CD14-positive monocyte (primary cell): ENCODE data around the gene SSBP4. TPM values are rescaled to one million over a fixed set of nuclear protein-coding genes. Genes with fewer than 3 reads are reported as not detected.

ENCODE experiments used
- DNase-seq, 3 donors: peaks; one replicate each; pipeline ENCODE4 v3.0.0-alpha.2; 2011 to 2022
- H2AFZ ChIP-seq: 2 replicates; pipeline ENCODE4 v1.6.0; 2012; ENCODE audit warnings: mild to moderate bottlenecking, low read depth, low read length, inconsistent platforms; ENCODE audit not compliant: insufficient read depth, poor library complexity, severe bottlenecking
- H3K27ac ChIP-seq, 2 donors: 1 replicate in 1 of 2; 2 replicates in 1 of 2; pipeline ENCODE4 v1.5.1; 2012 to 2013; ENCODE audit warnings: low read length in 2 of 2, control low read depth in 1 of 2, inconsistent platforms in 1 of 2, low read depth in 1 of 2, mild to moderate bottlenecking in 1 of 2
- H3K27me3 ChIP-seq, 2 donors: one replicate each; pipeline versions ENCODE4 v1.6.0 to v1.6.1; 2011 to 2013; ENCODE audit warnings: low read length in 2 of 2; ENCODE audit not compliant: control insufficient read depth in 2 of 2, insufficient read depth in 2 of 2
- H3K36me3 ChIP-seq, 2 donors: replicated peaks in 1 of 2; 1 replicate in 1 of 2; 2 replicates in 1 of 2; pipeline versions ENCODE4 v1.5.1 to v1.6.1; 2012 to 2013; ENCODE audit warnings: low read length in 2 of 2, control low read depth in 1 of 2, inconsistent platforms in 1 of 2, mild to moderate bottlenecking in 1 of 2; ENCODE audit not compliant: insufficient read depth in 2 of 2, control insufficient read depth in 1 of 2
- H3K4me1 ChIP-seq, 2 donors: 1 replicate in 1 of 2; 2 replicates in 1 of 2; pipeline versions ENCODE4 v1.5.1 to v1.6.1; 2012 to 2013; ENCODE audit warnings: low read length in 2 of 2, control low read depth in 1 of 2, inconsistent platforms in 1 of 2, mild to moderate bottlenecking in 1 of 2, moderate library complexity in 1 of 2; ENCODE audit not compliant: insufficient read depth in 2 of 2, control insufficient read depth in 1 of 2
- H3K4me2 ChIP-seq: replicated peaks from 2 replicates; pipeline ENCODE3; 2012; ENCODE audit warnings: low read length, moderate library complexity, mild to moderate bottlenecking; ENCODE audit not compliant: poor library complexity, severe bottlenecking; ENCODE audit errors: extremely low read depth
- H3K4me3 ChIP-seq, 3 experiments: fragments of 200-600 bp in 1 of 3; sonication (generic) in 1 of 3; replicated peaks in 1 of 3; 1 replicate in 2 of 3; 2 replicates in 1 of 3; pipeline ENCODE4 v1.5.1; 2011 to 2013; ENCODE audit warnings: low read length in 3 of 3, mild to moderate bottlenecking in 3 of 3, control low read depth in 2 of 3, low read depth in 2 of 3, inconsistent platforms in 1 of 3, moderate library complexity in 1 of 3
- H3K79me2 ChIP-seq: 2 replicates; pipeline ENCODE4 v1.6.0; 2012; ENCODE audit warnings: mild to moderate bottlenecking, control low read depth, inconsistent platforms, low read length, moderate library complexity; ENCODE audit not compliant: insufficient read depth
- H3K9ac ChIP-seq: 2 replicates; pipeline ENCODE4 v1.6.0; 2017; ENCODE audit warnings: low read length, mild to moderate bottlenecking; ENCODE audit not compliant: insufficient read depth, poor library complexity, severe bottlenecking
- H3K9me3 ChIP-seq, 2 donors: replicated peaks in 1 of 2; 1 replicate in 1 of 2; 2 replicates in 1 of 2; pipeline versions ENCODE4 v1.5.1 to v1.6.1; 2012 to 2013; ENCODE audit warnings: low read length in 2 of 2, control low read depth in 1 of 2; ENCODE audit not compliant: control insufficient read depth in 1 of 2, insufficient read depth in 1 of 2
- H4K20me1 ChIP-seq: 2 replicates; pipeline ENCODE4 v1.6.0; 2012; ENCODE audit warnings: mild to moderate bottlenecking, low read length, control low read depth, moderate library complexity; ENCODE audit not compliant: insufficient read depth
- H3K27ac Mint-ChIP-seq, 7 donors: one replicate each; pipeline ENCODE4 v1.8.0; 2020; ENCODE audit warnings: mild to moderate bottlenecking in 7 of 7, mixed read lengths in 7 of 7, moderate library complexity in 6 of 7, inconsistent platforms in 2 of 7
- H3K27me3 Mint-ChIP-seq, 3 donors: one replicate each; pipeline ENCODE4 v1.8.0; 2021 to 2022; ENCODE audit warnings: low read depth in 3 of 3, mild to moderate bottlenecking in 3 of 3, mixed read lengths in 3 of 3, moderate library complexity in 3 of 3, inconsistent platforms in 1 of 3
- H3K36me3 Mint-ChIP-seq, 2 donors: one replicate each; pipeline ENCODE4 v1.8.0; 2020; ENCODE audit warnings: mixed read lengths in 2 of 2, inconsistent platforms in 1 of 2, mild to moderate bottlenecking in 1 of 2
- H3K4me1 Mint-ChIP-seq: one replicate; pipeline ENCODE4 v1.8.0; 2020; ENCODE audit warnings: mild to moderate bottlenecking, mixed read lengths
- H3K4me3 Mint-ChIP-seq, 2 donors: one replicate each; pipeline ENCODE4 v1.8.0; 2020; ENCODE audit warnings: mild to moderate bottlenecking in 2 of 2, mixed read lengths in 2 of 2, moderate library complexity in 1 of 2
- H3K9me3 Mint-ChIP-seq, 7 donors: one replicate each; pipeline ENCODE4 v1.8.0; 2020 to 2022; ENCODE audit warnings: mixed read lengths in 7 of 7, mild to moderate bottlenecking in 6 of 7, moderate library complexity in 6 of 7, inconsistent platforms in 2 of 7
- WGBS: methylation state at CpG from one replicate; pipeline ENCODE4 v1.1.5; 2013; ENCODE audit warnings: missing lambda C conversion rate; ENCODE audit not compliant: insufficient coverage; 5-methylcytosine and 5-hydroxymethylcytosine counted together
- intact Hi-C, 2 donors: fragments of 100-400 bp; cut with micrococcal nuclease; formaldehyde crosslinking; loops; one replicate each; pipeline versions ENCODE4 v1.15.0 to v1.15.1; 2023
- polyA plus RNA-seq, 3 donors: library from polyadenylated mRNA; depleted of rRNA in 1 of 3; unstranded in 2 of 3; stranded (reverse) in 1 of 3; fragments of 300-500 nt in 2 of 3; fragments of >200 nt in 1 of 3; fragmentation: Illumina TruSeq in 2 of 3; gene quantifications; 1 replicate in 2 of 3; 2 replicates in 1 of 3; pipeline ENCODE4 v1.2.3, GENCODE V29; 2012 to 2021
- TF ChIP-seq, protein P1 (sequence below): fragments of 200-600 bp; IDR thresholded peaks from one replicate; pipeline ENCODE4 v1.8.0; 2022; ENCODE audit warnings: antibody characterized with exemption, mild to moderate bottlenecking

SSBP4 gene
- polyA plus RNA-seq, 3 donors, result 38.5 to 74.5 (median 48.3) TPM

DNA sequence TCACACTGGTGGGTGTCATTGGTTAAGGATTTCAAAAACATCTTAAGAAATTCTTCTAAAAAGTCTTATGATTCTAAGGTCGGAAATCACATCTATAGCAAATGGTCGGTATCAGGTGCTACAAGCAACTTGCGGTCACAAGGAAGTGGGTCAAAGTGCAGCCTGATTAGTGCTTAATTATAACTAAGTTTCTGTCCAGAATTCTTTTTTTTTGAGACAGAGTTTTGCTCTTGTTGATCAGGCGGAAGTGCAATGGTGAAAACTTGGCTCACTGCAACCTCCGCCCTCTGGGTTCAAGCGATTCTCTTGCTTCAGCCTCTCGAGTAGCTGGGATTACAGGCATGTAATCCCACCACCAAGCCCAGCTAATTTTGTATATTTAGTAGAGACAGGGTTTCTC lies 34.4 kb upstream of the SSBP4 start:
- Histone ChIP-seq H3K79me2 (peaks cover 11% of the 10 kb centered on the region), H4K20me1 (peaks cover 33% of the 10 kb centered on the region), H3K9me3 (no peaks in the 10 kb centered on the region), H3K27ac (no peak overlapping the region), H3K36me3 (peaks cover 6 to 8% of the 10 kb centered on the region in 2 donors), H3K4me2 (no peak overlapping the region), H3K27me3 (peaks cover 0 to 12% of the 10 kb centered on the region in 2 donors), H2AFZ (no peak overlapping the region), H3K4me3 (no peak overlapping the region), H3K9ac (no peak overlapping the region), H3K4me1 (peaks cover 44 to 57% of the 10 kb centered on the region in 2 donors)
- peaks cover 17 to 20% of the 10 kb centered on the region in 2 donors for H3K36me3 Mint-ChIP-seq
- H3K4me1 Mint-ChIP-seq, result peaks cover 46% of the 10 kb centered on the region
- peaks cover 0 to 4% (median 2%) of the 10 kb centered on the region in 7 donors for H3K9me3 Mint-ChIP-seq
- H3K27me3 Mint-ChIP-seq, result peaks cover 3 to 34% (median 20%) of the 10 kb centered on the region in 3 donors
- H3K27ac Mint-ChIP-seq, result peak overlapping the region in 2 of 7 donors; percentile 15 to 35
- DNase-seq, result no peak
- 100% methylated on average over 1 of the region's 7 CpGs for WGBS
- peak overlapping the region in 1 of 2 donors; percentile 46 for H3K4me3 Mint-ChIP-seq
- intact Hi-C loops, result loop anchor here (5.0 kb wide), 2 partner anchors 32 to 37 kb away; no protein-coding TSS in a partner anchor
- TF ChIP-seq, protein P1, sequence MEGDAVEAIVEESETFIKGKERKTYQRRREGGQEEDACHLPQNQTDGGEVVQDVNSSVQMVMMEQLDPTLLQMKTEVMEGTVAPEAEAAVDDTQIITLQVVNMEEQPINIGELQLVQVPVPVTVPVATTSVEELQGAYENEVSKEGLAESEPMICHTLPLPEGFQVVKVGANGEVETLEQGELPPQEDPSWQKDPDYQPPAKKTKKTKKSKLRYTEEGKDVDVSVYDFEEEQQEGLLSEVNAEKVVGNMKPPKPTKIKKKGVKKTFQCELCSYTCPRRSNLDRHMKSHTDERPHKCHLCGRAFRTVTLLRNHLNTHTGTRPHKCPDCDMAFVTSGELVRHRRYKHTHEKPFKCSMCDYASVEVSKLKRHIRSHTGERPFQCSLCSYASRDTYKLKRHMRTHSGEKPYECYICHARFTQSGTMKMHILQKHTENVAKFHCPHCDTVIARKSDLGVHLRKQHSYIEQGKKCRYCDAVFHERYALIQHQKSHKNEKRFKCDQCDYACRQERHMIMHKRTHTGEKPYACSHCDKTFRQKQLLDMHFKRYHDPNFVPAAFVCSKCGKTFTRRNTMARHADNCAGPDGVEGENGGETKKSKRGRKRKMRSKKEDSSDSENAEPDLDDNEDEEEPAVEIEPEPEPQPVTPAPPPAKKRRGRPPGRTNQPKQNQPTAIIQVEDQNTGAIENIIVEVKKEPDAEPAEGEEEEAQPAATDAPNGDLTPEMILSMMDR, result no peak

DNA sequence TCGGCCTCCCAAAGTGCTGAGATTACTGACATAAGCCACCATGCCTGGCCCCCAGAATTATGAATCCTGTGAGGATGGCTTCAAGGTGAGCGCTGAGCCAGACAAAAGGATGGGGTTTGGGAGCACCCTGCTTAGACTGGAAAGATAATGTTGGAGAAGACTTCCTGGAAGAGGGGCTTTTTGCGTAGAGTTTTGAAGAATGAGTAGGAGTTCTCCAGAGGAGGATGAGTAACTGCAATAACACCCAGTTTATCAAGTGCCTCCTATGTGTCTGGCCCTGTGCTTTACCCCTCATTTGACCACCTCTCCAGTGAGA lies 33.9 kb upstream of the SSBP4 start:
- H3K27ac Mint-ChIP-seq, result peak overlapping the region in 1 of 7 donors; percentile 35

More for the DNA sequence above, 33.9 kb upstream of the SSBP4 start:
- peaks cover 44 to 57% of the 10 kb centered on the region in 2 donors for H3K4me1 ChIP-seq
- no peak for DNase-seq
- peaks cover 0 to 4% (median 2%) of the 10 kb centered on the region in 7 donors for H3K9me3 Mint-ChIP-seq
- no peak overlapping the region for H3K9ac ChIP-seq
- intact Hi-C loops, result loop anchor here (5.0 kb wide), 2 partner anchors 33 to 38 kb away; no protein-coding TSS in a partner anchor
- H3K27ac ChIP-seq, result no peak overlapping the region
- peaks cover 38% of the 10 kb centered on the region for H4K20me1 ChIP-seq
- peak overlapping the region in 1 of 2 donors; percentile 42 for H3K4me3 Mint-ChIP-seq
- TF ChIP-seq, protein P1, result no peak
- H2AFZ ChIP-seq, result no peak overlapping the region
- H3K36me3 Mint-ChIP-seq, result peaks cover 23 to 26% of the 10 kb centered on the region in 2 donors
- H3K27me3 ChIP-seq, result peaks cover 0 to 12% of the 10 kb centered on the region in 2 donors
- H3K36me3 ChIP-seq, result peaks cover 12 to 14% of the 10 kb centered on the region in 2 donors
- no peak overlapping the region for H3K4me3 ChIP-seq
- no peaks in the 10 kb centered on the region for H3K9me3 ChIP-seq
- peaks cover 17% of the 10 kb centered on the region for H3K79me2 ChIP-seq
- H3K4me2 ChIP-seq, result no peak overlapping the region
- peaks cover 46% of the 10 kb centered on the region for H3K4me1 Mint-ChIP-seq
- peaks cover 3 to 34% (median 22%) of the 10 kb centered on the region in 3 donors for H3K27me3 Mint-ChIP-seq
- WGBS, result no CpG with 5 or more reads among the region's 3 CpGs
